HG02759 (cell line): ENCODE measurements around the gene DRC7.
"Not testable (repeated sequence)": the region's sequence is repeated elsewhere in the genome, so short reads cannot be mapped to it uniquely, and the experiment has no call there.

Source experiments
- ATAC-seq: cut with Tn5 transposase; IDR thresholded peaks from one replicate; pipeline ENCODE4 v1.9.1; 2021; ENCODE audit warnings: mild to moderate bottlenecking, moderate library complexity; ENCODE audit not compliant: unreplicated experiment

Gene DRC7

GRCh38 chr16:57732714-57733113, 38.1 kb downstream of the DRC7 start:
- no peak for ATAC-seq

GRCh38 chr16:57734308-57734924, 39.8 kb downstream of the DRC7 start:
- ATAC-seq = no peak

GRCh38 chr16:57734925-57735754, 40.5 kb downstream of the DRC7 start:
- peak; percentile 89 for ATAC-seq

- no peak for ATAC-seq
These were observed 41.3 kb downstream of the DRC7 start, which contains the start of gene KATNB1 for GRCh38 chr16:57735755-57736418. TSS of gene KATNB1 (plus strand) at chr16:57735770. CDS start at chr16:57737244, 1,474 bp downstream.

GRCh38 chr16:57736419-57737351, 42.1 kb downstream of the DRC7 start:
- ATAC-seq = no peak

GRCh38 chr16:57738844-57739243, 44.2 kb downstream of the DRC7 start:
- ATAC-seq = no peak

GRCh38 chr16:57739756-57740422, 45.3 kb downstream of the DRC7 start:
- ATAC-seq = no peak

- no peak for ATAC-seq
These were observed 45.9 kb downstream of the DRC7 start for GRCh38 chr16:57740423-57741071.

- no peak for ATAC-seq
These were observed 47.1 kb downstream of the DRC7 start for GRCh38 chr16:57741660-57742191.

GRCh38 chr16:57742543-57742942, 47.9 kb downstream of the DRC7 start:
- ATAC-seq = no peak

- no peak for ATAC-seq
These were observed 48.9 kb downstream of the DRC7 start for GRCh38 chr16:57743458-57743857.

- ATAC-seq = no peak
These were observed 49.5 kb downstream of the DRC7 start for GRCh38 chr16:57743886-57744641.

- ATAC-seq = no peak
These were observed 50.0 kb downstream of the DRC7 start for GRCh38 chr16:57744642-57744903.

GRCh38 chr16:57745768-57746167, 51.2 kb downstream of the DRC7 start:
- ATAC-seq = no peak

- not testable (repeated sequence) for ATAC-seq
These were observed 51.7 kb downstream of the DRC7 start for GRCh38 chr16:57746316-57746715.

GRCh38 chr16:57747091-57747490, 52.5 kb downstream of the DRC7 start:
- no peak for ATAC-seq

- no peak for ATAC-seq
These were observed 52.9 kb downstream of the DRC7 start for GRCh38 chr16:57747496-57747895.

GRCh38 chr16:57747996-57748395, 53.4 kb downstream of the DRC7 start:
- ATAC-seq = no peak

GRCh38 chr16:57748596-57748995, 54.0 kb downstream of the DRC7 start:
- no peak for ATAC-seq
